Stimulated activated CD4-positive, alpha-beta T cell treated with anti-CD3 and anti-CD28 coated beads, Interleukin-15, amount 100 ng/mL, for 48 hours (primary cell): Measurements from ENCODE around the gene SP100.
"Not testable (repeated sequence)": the region's sequence is repeated elsewhere in the genome, so short reads cannot be mapped to it uniquely, and the experiment has no call there.

Source experiments
- DNase-seq, 2 donors: peaks; one replicate each; pipeline ENCODE4 v3.0.0-alpha.2; 2020; ENCODE audit warnings: low read depth in 2 of 2

SP100 gene

GRCh38 chr2:230416061-230416721, at the start of gene SP100:
Gene SP100 (plus strand): TSS chr2:230416201. CDS start chr2:230416297, 96 bp downstream.
- DNase-seq = peak; percentile 56 to 69

DNA sequence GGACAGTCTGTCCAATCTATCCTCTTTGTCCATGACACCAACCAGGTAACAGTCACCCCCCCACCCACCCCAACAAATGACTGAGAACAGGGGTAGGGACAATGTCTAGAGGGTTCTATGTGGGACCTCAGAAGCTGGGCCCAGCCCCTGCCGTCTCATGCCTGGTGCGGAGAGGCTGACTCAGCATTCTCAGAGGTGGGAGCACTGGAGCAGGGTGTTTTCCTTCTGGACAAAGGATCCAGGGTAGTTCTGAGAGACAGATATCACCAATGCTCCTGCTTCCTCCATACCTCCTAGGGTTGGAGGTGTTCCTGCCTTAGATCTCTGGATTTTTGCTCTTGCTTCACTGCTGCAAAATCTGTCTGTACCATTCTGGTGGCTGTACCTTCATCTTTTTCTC, 33.9 kb upstream of the SP100 start:
- no peak for DNase-seq

DNA sequence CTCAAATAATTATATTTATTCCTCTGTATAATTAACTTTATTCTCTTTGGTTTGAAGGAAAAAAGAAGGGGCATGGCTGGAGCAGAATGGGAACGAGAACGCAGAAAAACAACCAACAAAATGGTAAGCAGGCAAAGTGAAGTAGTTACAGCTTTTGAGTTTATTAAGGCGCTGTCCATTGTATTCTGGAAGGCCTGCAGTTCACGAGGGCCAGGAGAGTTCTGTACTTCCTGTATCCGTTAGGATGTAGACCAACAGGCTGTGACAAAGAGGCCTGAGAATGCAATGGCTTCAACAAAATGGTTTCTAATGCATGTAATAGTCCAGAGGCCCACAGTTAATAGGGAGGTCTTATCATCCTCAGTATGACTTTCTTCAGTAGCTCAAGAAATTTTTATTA, 32.5 kb upstream of the SP100 start:
- DNase-seq = no peak

DNA sequence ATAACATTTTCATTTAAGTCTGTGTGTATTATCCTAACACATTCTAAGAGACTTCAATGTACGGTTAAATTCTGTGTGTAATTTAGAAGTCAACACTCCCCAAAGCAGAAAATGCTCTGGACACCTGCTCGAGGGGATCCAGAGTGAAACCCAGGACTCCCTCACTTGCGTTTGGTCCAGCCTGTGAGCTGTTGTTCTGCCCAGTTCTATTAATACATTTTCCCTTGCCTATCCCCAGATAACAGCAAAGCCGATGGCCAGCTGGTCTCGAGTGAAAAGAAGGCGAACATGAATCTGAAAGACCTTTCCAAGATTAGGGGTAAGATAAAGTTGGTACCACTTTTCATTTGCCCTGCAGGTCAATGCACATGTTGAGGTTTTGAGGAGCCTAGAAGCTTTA, 31.0 kb upstream of the SP100 start:
- no peak for DNase-seq

GRCh38 chr2:230394301-230394700, 21.7 kb upstream of the SP100 start:
- DNase-seq = no peak

DNA sequence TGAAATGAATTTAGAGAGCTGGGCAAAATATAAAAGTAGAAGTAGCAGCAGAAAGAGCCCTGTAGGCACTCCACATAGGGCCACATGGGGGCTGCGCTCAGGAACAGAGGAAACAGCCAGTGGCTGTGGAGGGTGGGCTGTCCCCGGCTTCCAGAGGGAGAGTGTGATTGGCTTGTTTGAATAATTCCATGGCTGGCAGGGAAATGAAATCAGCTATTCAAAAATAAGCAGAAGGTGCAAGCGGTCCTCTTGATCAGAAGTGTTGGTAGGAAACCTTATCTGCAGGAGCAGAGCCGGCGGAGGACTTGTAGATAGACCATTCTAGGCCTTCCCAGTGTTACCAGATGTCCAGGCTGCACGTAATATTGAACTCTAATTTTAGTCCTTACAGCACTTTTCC, 17.3 kb upstream of the SP100 start:
- DNase-seq = not testable (repeated sequence)

DNA sequence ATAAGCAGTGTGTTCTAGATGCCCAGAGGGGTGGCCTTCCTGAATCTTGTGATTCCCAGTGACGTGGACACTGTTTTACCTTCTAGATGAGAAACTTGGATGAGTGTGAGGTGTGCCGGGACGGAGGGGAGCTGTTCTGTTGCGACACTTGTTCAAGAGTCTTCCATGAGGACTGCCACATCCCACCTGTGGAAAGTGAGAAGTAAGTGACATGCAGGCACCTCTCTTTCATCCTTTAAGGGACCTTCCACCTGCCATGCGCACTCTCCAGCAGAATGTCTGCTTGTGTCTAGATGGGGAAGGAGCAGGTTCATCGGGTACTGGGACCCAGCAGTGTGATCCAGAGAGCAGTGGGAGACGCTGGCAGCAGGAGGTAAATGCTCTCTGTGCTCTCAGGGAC, 16.0 kb upstream of the SP100 start:
- no peak for DNase-seq

GRCh38 chr2:230400454-230400853, 15.5 kb upstream of the SP100 start:
- no peak for DNase-seq

- DNase-seq = not testable (repeated sequence)
Observed at GRCh38 chr2:230401026-230401425, 15.0 kb upstream of the SP100 start.

DNA sequence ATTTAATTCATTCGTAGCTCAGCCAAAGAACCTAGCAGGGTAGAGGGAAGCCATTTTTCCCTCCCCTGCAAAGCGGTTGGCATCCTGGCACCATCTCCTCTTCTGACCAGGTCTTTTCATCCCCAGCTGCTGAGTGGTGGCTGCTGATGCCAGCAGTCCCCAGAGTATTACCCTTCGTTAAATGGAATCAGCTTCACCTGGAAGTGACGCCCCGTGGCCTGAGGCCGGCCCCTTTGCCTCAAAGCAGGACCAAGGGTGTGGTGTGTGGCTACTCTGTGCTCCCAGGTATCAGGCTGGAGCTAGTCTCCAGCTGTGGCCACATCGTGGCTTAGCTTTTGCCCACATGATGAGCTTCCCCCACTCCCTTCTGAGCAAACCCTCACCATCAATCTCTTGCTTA, 12.3 kb upstream of the SP100 start:
- no peak for DNase-seq

GRCh38 chr2:230405824-230406223, 10.2 kb upstream of the SP100 start:
- DNase-seq = no peak

GRCh38 chr2:230408244-230408842, 7.7 kb upstream of the SP100 start:
- DNase-seq = no peak

GRCh38 chr2:230409316-230409715, 6.7 kb upstream of the SP100 start:
- not testable (repeated sequence) for DNase-seq

DNA sequence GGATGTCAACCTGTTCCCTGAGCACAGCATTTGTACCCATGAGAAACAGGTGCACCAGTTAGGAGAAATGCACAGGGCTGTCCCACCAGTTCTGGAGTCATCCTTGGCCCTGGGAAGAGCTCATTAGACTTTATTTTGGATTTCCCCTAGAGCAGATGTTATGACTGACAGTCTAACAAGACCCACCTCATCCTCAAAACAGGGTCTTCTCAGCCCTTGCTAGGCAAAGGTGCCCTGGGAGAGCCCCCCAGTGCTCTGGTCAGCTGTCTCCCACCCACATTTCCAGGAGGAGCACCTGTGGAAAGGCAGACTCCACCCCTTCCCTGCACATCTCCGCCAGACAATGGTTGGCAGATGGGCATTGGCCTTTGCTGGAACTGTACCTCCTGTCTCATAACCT, 5.7 kb upstream of the SP100 start:
- no peak for DNase-seq

DNA sequence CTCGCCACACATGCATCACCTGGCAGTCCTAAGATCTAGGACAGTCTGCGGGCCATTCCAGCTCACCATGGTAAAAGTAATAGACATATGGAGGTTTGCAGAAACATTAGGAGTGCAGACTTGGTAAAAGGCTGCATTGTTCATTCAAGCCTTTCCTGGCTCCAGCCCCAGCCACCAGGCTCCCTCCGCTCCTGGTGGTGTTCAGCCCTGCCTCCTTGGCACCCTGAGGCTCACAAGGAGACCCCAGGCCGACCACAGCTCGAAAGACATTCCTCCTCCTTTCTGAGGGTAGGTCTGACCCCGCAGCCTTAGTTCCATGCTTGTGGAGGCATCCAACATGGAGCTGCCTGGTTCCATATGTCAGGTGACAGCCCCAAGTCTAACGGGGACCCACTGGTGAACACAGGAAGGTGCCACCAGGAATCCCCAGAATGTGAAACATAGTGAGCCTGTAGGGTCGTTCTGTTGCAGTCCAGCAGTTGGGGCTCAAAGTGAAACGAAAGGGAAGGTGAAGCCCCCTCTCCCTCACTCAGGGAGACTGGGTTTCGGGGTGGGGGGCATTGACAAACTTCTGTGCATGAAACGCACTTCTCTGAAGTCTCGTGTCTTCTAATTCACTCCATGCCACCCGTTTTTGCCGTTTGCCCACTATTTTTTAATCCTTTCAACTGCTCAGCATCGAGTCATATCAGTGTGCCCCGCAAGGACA, 5.0 kb upstream of the SP100 start:
- no peak for DNase-seq

- peak; percentile 21 to 42 for DNase-seq
Observed at GRCh38 chr2:230411570-230412370, 4.2 kb upstream of the SP100 start.

- DNase-seq = no peak
Observed at GRCh38 chr2:230412371-230412711, 3.7 kb upstream of the SP100 start.

DNA sequence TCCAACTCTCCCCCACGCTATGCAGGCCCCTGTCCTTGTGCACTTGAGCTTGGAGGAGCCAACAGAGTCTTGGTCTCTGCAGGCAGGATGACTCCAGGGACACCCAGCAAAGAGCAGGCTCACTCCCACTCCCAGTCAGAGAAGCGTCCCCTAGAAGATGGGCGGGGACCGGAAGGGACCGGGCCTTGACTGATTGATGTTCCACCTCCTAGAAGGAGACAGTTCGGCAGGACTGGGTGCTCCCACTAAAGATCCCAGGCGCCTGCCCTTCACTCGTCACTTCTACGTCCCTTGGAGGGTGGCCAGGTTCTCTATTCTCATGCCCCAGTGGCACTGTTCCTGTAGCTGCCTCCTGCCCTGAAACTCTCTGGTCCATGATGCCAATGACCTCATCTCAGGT, 3.2 kb upstream of the SP100 start:
- DNase-seq = no peak

GRCh38 chr2:230413479-230413878, 2.5 kb upstream of the SP100 start:
- no peak for DNase-seq

GRCh38 chr2:230414302-230414701, 1.7 kb upstream of the SP100 start:
- DNase-seq = no peak

DNA sequence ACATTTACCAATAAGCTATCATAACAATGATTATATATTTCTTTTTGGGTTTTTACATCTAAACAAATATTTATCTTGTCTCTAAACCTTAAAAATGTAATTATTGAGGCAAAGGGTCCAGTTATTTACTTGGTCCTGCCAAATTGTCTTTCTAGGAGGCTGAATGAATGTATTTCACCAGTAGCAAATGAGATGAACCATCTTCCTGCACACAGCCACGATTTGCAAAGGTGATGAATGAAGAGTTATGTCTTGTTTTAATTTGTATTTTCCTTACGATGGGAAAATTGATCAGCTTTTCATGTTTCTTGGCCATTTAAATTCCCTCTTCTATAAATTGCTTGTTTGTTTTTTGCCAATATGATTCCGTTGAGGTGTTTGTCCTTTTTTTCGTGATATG, 1.4 kb downstream of the SP100 start:
- DNase-seq = no peak

DNA sequence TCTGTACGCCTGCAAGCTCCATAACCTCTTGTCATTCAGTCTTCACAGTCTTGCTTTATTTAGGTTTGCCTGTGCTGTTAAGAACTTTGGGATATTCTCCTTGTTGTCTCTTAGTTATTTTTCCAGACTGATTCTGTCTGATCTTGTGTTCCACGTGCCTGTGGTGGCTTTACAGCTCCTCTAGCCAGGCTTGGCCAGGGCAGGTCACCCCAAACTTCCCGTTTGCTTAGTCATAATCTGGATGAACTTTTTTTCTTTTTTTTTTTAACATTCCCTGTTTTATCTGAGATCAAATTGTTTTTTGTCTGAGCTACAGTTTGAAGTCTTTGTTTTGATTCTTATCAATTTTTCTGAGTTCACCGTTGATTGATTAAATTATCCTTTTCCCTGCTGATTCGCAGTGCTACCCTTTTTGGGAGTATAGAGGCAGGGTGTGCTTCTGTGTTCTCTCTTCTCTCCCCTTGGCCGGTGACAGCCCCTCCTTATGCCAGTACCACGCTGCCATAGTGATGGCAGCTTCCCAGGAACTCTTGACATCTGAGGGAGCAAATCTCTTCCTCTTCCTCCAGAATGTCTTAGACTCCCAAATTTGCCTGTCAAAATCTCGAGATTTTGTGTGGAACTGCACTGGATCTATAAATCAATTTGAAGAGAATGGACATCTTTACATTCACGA, 2.5 kb downstream of the SP100 start:
- no peak for DNase-seq
